Medulla oblongata (tissue), 1 donor: Measurements from ENCODE around the gene RELA.
"Not testable (repeated sequence)": the region's sequence is repeated elsewhere in the genome, so short reads cannot be mapped to it uniquely, and the experiment has no call there.

Experiments used
- DNase-seq: peaks from one replicate; pipeline ENCODE4 v3.0.0-alpha.2; 2015; ENCODE audit errors: extremely low spot score

The RELA gene

GRCh38 chr11:65672180-65672860, 9.6 kb upstream of the RELA start:
- no peak for DNase-seq

DNA sequence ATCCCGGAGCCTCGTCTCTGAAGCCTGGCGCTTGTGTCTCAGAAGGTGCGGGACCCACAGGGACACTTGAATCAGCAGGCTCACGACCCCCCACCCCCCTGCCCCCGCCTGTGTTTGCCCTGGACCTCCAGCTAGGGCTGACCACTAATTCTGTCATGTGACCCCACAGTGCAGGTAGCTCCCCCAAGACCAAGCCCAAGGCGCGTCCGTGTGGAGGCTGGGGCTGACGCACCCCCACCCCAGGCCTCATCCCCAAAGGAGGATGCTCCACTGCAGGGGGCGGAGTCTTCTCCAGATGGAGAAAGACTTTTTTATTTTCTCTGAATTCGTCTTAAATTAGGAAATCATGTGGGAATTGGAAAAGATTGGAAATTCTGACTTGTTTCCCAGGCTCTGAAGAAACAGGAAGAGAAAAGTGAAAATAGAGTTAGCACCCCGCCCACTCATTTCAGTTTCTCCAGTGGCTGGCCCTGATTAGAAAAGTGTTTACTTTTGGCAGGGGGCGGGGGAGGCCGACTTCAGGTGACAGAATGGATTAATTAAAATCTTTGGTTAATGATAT, 1.0 kb upstream of the RELA start:
- peak; percentile 77 for DNase-seq

- DNase-seq, result no peak
These were observed 393 bp downstream of the RELA start for GRCh38 chr11:65662247-65662798.

- DNase-seq, result peak; percentile 1
These were observed 993 bp downstream of the RELA start for GRCh38 chr11:65661599-65662246.

- not testable (repeated sequence) for DNase-seq
These were observed 1.8 kb downstream of the RELA start for GRCh38 chr11:65660908-65661307.

DNA sequence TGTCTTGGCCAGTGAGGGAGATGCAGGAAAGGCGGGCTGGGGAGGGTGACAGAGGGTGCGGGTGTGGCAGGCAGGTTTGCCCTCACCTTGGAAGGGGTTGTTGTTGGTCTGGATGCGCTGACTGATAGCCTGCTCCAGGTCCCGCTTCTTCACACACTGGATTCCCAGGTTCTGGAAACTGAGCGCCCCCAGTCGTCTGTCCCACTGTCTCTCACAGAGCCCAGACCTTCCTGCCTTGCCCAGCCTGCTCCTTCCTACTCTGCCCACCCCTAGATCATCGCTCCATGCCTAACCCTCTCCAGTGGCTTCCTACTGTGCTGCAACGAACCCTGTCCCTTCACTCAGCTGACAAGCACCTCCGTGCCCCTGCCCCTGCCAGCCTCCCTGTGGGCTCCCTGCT, 2.7 kb downstream of the RELA start:
- DNase-seq, result no peak

- DNase-seq, result no peak
These were observed 4.3 kb downstream of the RELA start for GRCh38 chr11:65658174-65659021.

DNA sequence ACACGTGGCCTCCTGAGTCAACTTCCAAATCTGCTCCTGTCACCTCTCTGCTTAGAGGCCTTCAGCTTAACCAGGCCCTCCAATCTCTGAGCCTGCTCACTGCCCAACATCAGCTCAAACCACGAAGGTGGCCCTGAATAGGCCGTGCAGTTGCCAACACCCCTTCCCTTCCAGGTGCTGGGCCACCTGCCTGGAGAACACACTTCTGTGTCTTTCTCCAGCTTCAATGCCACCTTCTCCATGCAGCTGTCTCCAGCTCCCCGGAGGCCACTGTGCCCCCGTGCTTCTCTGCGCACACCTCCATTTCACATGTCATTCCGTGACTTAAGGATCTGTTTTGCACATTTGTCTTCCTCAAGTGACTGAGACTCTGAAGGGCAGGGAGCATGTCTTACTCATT, 5.3 kb downstream of the RELA start:
- DNase-seq, result no peak

DNA sequence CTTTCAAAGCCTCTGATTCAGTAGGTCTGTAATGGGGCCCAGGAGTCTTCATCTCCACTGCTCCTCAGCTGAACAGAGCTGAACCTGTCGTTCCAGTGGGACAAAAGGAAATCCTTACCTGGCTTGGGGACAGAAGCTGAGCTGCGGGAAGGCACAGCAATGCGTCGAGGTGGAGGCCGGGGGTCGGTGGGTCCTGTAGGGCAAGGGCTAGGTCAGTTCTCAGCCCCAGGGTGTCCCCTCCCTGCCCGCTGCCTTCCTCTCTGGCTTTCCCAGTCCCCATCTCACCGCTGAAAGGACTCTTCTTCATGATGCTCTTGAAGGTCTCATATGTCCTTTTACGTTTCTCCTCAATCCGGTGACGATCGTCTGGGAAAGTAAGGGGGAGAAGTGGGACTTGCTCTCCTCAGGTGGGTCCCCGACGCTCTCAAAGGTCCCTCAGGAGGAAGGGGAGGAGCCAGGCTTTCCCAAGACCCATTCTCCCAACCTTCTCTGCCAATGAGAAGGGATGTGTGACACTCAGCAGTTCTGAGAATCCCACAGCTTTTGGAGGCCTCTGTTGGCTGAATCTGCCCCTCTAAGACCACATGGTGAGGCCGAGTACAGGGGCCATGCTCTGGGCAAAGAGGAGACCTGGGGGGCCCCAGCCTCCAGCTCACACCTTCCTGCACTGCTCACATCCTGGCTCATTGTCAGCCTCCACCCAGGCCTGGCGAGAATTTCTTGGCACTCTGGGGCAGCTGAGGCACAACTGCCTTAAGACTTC, 7.0 kb downstream of the RELA start:
- DNase-seq, result no peak

DNA sequence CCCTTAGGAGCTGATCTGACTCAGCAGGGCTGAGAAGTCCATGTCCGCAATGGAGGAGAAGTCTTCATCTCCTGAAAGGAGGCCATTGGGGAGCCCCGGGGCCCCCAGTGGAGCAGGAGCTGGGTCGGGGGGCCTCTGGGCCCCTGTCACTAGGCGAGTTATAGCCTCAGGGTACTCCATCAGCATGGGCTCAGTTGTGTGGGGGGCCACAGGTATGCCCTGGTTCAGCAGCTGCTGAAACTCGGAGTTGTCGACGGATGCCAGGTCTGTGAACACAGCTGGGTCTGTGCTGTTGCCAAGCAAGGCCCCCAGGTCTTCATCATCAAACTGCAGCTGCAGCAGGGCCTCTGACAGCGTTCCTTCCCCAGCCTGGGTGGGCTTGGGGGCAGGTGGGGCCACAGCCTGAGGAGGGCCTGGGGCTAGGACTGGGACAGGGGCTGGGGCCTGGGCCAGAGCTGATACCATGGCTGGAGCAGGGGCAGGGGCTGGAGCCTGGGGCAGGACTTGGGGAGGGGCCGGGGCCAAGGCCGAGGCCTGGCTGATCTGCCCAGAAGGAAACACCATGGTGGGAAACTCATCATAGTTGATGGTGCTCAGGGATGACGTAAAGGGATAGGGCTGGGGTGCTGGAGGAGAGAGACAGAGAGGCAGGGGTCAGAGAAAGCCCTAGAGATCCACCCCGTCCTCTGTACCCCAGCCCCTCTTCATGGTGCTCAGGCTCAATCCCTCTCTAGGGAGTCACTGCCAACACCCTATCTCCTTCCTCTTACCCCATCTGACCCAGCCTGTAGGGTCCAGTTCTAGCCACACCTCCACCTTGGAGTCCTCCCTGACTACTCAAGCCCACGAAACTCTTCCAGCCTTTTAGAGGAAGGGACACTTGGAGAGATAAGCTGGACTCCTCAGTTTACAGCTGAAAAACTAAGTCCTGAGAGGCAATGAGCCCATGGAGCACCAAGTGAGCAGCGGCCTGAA, 8.1 kb downstream of the RELA start:
- no peak for DNase-seq

GRCh38 chr11:65653229-65654225, 9.2 kb downstream of the RELA start:
- DNase-seq, result peak; percentile 64

- DNase-seq, result peak; percentile 95
These were observed 10.0 kb downstream of the RELA start for GRCh38 chr11:65652511-65653228.

GRCh38 chr11:65651589-65652510, 10.9 kb downstream of the RELA start:
- no peak for DNase-seq

DNA sequence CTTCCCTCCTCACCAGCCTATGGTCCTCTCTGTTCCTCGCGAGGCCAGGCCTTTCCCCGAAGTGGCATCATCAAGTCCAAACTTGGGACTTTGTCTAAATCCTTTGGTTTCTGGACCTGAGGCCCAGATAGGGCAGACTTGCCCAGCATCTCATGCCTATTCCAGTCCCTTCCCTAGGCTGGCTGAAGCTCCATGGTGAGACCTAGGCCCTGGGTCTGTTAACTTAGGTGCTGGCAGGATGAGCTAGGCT, 11.5 kb downstream of the RELA start:
- no peak for DNase-seq

DNA sequence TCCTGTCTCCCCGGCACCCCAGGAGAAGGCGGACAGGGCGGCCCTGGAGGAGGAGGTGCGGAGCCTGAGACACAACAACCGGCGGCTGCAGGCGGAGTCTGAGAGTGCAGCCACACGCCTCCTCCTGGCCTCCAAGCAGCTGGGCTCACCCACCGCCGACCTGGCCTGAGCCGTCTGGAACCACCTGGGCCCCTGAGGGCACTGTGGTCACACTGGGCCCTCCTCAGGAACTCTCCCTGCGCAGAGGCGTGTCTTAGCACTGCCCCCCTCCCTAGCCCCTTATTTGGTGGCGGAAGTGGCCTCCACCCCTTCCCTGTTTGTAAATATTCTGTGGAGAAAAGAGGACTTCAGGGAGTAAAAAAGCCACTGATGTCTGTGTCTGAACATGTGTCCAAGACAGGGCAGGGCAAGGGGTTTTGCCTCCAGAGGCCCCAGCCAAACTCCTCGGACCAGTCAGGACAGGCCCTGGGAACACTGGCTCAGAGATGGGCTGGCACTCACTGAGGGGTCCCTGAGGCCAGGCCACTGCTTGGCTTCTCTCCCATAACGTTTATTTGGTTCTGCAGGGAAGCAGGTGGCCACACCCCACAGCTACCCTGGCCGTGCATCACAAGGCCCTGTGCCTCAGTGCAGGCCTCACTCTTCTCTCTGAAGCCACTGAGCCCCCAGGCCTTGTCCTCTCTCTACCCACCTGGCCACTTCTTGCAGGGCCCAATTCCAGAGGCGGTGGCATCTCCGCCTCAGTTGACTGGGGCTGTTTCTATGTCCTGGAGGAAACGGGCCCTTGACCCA, 12.0 kb downstream of the RELA start:
- no peak for DNase-seq
